GM18520 (cell line): ENCODE results near the gene PNMA6A.
"Not testable (repeated sequence)": the region's sequence is repeated elsewhere in the genome, so short reads cannot be mapped to it uniquely, and the experiment has no call there.

ENCODE experiments used
- ATAC-seq: cut with Tn5 transposase; IDR thresholded peaks from one replicate; pipeline ENCODE4 v1.9.1; 2021; ENCODE audit not compliant: unreplicated experiment

The PNMA6A gene

DNA sequence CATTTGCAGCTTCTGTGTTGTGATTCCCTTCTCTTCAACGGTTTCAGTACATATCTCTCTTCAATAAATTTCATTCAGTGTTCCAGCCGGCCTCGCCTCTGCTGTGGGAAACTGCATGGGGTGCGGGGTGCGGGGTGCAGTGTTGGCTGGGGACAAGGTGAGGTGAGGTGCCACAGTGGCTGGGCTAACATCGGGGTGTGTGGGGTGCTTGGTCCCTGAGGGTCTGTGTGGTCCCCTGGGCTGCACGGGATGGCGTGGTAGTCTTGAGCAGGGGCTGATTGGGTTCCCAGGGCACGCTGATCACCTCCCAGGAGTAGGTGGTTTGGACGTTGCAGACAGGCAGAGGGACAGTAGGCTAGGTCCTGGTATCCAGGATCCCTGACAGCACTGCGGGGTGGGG, 2.7 kb downstream of the PNMA6A start:
- ATAC-seq: no peak

DNA sequence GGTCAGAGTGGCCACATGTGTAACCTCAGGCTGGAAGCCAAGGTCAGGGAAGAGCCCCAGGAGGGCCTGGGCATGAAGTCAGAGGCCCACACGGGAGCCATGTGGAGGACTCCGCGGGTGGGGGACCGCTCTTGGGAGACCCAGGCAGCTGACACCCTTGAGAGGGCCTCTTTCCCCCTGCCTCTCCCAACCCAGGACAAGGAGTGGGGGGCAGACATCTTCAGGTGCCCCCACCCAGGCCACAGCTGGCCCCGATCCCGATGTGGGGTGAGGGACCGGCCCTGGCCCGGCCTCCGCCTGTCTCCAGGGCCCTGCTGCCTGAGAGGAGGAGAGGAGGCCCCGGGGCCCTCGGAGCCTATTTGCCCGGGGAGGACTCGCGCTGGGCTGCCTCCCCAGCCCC, 3.1 kb downstream of the PNMA6A start:
- no peak for ATAC-seq

- not testable (repeated sequence) for ATAC-seq
Observed at GRCh38 chrX:153077437-153078135, 5.3 kb downstream of the PNMA6A start.

DNA sequence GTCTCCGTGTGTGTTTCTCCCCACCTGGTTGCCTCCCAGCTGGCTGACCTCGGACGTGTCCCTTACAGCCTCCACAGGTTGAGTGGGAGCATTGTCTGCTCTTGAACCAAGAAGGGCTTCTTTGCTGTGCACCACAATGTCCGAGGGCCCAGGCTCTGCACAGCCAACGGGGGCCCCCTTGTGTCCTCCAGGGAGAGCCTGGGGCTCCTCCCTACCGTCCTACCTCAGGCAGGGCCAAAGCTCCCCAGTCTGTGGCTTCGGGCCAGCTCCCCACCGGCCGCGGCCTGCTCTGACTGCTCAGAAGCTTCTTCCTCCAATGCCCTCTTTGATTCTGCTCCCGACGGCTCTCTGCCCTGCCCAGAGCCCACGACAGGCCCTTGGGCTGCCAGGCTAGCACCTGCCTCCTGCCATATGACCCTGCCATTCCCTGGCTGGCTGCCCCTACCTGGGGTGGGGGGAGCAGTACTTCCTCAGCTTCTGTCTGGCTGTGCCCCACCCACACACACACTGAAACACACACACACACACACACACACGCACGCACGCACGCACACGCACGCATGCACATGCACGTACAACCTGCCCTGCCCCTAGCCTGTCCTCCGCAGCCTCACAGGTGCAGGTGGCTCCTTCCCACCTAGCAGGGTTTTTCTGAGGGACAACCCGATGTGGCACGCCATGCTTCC, 11.1 kb downstream of the PNMA6A start:
- ATAC-seq: not testable (repeated sequence)

DNA sequence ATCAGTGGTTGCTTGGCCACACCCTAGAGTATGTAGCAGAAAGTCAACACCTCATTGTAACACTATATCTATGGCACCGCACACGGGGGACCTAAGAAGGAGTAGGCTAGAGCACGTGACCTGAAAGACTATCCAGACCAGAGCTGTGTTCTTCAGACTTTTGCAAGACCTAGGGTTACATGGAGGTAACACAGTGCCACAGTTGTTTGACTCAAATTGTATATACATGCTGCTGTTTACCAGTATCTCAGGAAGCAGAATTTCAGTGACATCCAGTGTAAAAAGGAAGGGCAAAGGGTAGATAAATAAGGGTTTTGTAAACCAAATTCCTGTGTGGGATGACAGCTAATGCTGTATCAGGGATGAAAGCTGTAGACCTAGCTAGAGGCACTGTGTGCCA, 30.2 kb downstream of the PNMA6A start:
- no peak for ATAC-seq

DNA sequence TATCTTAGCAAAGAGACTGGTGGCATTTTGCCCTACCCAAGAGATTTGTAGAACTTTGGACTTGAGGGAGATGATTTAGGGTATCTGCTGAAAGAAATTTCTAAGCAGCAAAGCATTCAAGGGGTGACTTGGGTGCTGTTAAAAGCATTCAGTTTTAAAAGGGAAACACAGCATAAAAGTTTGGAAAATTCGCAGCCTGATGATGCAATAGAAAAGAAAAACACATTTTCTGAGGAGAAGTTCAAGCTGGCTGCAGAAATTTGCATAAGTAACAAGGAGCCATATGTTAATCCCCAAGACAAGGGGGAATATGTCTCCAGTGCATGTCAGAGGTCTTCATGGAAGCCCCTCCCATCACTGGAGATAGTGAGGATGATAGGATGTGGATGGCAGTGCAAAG, 32.7 kb downstream of the PNMA6A start:
- not testable (repeated sequence) for ATAC-seq

DNA sequence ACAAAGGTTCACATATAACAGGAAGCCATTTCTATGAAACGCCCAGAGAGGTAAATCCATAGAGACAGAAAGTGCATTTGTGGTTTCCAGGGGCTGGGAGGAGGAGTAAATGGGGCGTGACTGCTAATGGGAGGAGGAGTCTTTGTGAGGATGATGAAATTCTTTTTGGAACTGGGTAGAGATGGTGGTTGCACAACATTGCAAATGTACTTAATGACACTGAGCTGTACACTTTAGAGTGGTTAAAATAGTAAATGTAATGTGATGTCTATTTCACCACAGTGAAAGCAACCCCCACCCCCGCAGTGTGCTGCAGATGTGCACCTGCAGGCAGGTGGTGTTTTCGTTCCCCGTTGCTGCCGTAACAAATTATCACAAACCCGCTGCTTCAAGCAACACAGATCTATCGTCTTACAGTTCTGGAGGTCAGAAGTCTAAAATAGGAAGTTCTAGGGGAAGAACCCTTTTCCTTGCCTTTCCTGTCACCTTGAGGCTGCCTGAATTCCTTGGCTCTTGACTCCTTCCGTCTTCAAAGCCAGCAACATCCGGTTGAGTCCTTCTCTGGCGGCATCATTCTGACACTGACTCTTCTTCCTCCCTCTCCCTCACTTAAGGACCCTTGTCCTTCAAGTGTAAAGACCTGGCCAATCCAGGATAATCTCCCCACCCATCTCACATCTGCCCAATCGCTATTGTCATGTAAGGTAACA, 34.0 kb downstream of the PNMA6A start:
- ATAC-seq: not testable (repeated sequence)

DNA sequence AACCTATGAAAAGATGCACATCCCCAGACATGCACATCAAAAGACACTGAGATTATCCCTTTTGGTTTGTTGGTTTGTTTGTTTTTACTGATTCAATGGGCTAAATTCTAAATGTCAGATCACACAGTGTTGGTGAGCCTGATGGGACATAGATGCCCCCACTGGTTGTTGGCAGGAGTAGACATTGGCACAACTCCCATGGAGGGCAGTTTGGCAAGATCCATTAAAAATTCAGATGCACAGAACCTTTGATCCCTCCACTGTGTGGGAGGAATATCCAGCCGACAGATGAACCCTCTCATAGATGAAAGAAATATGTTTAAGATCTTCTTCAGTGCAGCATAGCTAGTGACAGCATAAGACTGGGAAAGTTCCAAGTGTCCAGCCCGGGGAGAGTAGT, 38.5 kb downstream of the PNMA6A start:
- not testable (repeated sequence) for ATAC-seq

DNA sequence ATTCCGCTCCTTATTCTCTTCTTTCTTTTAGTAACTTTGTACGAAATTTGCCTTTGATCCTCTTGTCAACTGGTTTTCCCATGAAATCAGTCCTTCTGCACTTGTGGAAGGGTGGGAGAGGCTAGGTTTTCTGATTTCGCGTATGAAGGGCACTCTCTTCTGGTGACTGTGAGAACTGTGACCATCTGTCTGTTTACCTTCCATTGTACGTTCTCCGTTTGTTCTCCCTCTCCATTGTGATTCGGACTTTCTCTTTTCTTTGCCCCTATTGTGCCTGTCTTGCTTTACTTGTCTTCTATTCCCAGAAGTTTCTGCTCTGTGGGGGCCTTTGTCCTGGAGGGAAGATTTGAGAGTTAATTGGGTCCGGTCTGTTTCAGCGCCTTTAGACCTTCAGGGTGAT, 41.6 kb downstream of the PNMA6A start:
- ATAC-seq: not testable (repeated sequence)

DNA sequence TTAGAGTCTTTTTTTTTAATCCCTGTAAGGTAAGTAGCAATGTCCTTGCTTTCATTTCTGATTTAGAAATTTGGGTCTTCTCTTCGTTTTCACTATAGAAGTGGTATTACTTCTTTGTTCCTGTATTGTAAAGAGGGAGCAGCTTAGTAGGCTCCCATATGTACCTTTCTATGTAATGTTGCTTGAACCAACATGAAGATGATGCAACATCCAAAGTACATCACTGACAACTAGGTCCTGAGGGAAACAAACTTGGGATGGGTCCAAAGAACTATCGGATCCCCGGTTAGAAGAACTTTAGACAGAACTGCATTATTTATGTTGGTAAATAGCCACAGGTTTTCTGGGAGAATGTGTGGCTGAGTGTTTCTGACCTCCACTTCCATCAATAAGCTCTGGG, 45.5 kb downstream of the PNMA6A start:
- ATAC-seq: not testable (repeated sequence)

DNA sequence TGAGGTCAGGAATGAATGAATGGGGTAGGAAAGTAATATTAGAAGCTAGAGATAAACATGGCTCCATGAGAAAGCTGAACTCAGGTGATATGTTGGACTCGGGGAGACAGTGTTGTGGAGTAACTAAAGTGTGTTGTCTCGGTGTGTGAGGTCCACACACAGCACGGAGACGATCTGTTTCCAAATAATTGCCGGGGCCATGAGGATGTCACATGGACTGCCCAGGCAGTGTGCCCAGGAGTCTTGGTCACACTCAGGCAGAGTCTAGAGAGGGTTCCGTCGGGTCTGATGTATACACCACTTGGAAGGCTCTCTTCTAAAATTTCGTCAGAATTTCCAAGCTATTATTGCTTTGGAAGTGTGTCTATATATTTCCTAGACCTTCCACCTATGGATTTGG, 48.0 kb downstream of the PNMA6A start:
- not testable (repeated sequence) for ATAC-seq

- not testable (repeated sequence) for ATAC-seq
Observed at GRCh38 chrX:153123468-153123867, 51.2 kb downstream of the PNMA6A start.
